Stimulated activated effector memory CD8-positive, alpha-beta T cell treated with anti-CD3 and anti-CD28 coated beads, Interleukin-12 subunit alpha, Interleukin-12 subunit beta, amount 100 ng/mL, for 72 hours (primary cell): ENCODE results near the gene GGPS1.
A peak's percentile ranks its signal among the peaks of the same experiment; 100 is the strongest.
"Not testable (repeated sequence)": the region's sequence is repeated elsewhere in the genome, so short reads cannot be mapped to it uniquely, and the experiment has no call there.

ENCODE experiments used
- ATAC-seq: fragments of 150-1000 bp; cut with Tn5 transposase; 2 replicates; pipeline ENCODE4 v1.10.0; 2021
- DNase-seq, 2 donors: peaks; one replicate each; pipeline ENCODE4 v3.0.0; 2021 to 2022; ENCODE audit warnings: low spot score in 2 of 2
- H3K27ac Mint-ChIP-seq: one replicate; pipeline ENCODE4 v1.8.0; 2022; ENCODE audit warnings: mild to moderate bottlenecking, mixed read lengths
- H3K36me3 Mint-ChIP-seq: one replicate; pipeline ENCODE4 v1.8.0; 2022; ENCODE audit warnings: mild to moderate bottlenecking, mixed read lengths
- H3K4me1 Mint-ChIP-seq: one replicate; pipeline ENCODE4 v1.8.0; 2022; ENCODE audit warnings: mixed read lengths
- H3K4me3 Mint-ChIP-seq: one replicate; pipeline ENCODE4 v1.8.0; 2022; ENCODE audit warnings: mild to moderate bottlenecking, mixed read lengths
- H3K9me3 Mint-ChIP-seq: one replicate; pipeline ENCODE4 v1.8.0; 2022; ENCODE audit warnings: mixed read lengths

Gene GGPS1

GRCh38 chr1:235351441-235351840 is 23.1 kb downstream of the GGPS1 start:
- ATAC-seq (no peak), DNase-seq (no peak)
- H3K36me3 Mint-ChIP-seq: peaks cover 2% of the 10 kb centered on the region
- H3K27ac Mint-ChIP-seq: no peak overlapping the region
- no peak overlapping the region for H3K4me3 Mint-ChIP-seq
- no peaks in the 10 kb centered on the region for H3K9me3 Mint-ChIP-seq
- H3K4me1 Mint-ChIP-seq: no peaks in the 10 kb centered on the region

- ATAC-seq (no peak), DNase-seq (no peak)
- Mint-ChIP-seq H3K36me3 (no peaks in the 10 kb centered on the region), H3K4me3 (no peak overlapping the region), H3K27ac (no peak overlapping the region), H3K4me1 (no peaks in the 10 kb centered on the region), H3K9me3 (no peaks in the 10 kb centered on the region)
Observed at GRCh38 chr1:235351898-235352297, 23.5 kb downstream of the GGPS1 start.

- Mint-ChIP-seq H3K4me3 (no peak overlapping the region), H3K36me3 (no peaks in the 10 kb centered on the region), H3K9me3 (no peaks in the 10 kb centered on the region), H3K4me1 (peaks cover 6% of the 10 kb centered on the region), H3K27ac (no peak overlapping the region)
- no peak for DNase-seq
- no peak for ATAC-seq
Observed at GRCh38 chr1:235357485-235358373, 29.4 kb downstream of the GGPS1 start.

DNA sequence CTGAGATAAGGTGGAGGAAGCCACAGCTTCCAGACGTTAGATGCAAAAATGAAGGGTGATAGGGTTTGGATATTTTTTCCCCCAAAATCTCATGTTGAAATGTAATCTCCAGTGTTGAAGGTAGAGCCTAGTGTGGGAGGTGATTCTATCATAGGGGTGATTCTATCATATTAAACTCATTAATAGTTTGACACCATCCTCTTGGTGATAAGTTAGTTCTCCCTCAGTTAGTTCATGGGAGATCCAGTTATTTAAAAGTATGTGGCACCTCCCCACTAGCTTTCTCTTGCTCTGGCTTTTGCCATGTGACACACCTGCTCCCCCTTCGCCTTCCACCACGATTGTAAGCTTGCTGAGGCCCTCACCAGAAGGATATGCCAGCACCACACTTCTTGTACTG is 30.5 kb downstream of the GGPS1 start:
- no peaks in the 10 kb centered on the region for H3K9me3 Mint-ChIP-seq
- DNase-seq (no peak), ATAC-seq (no peak)
- no peaks in the 10 kb centered on the region for H3K36me3 Mint-ChIP-seq
- H3K4me3 Mint-ChIP-seq: no peak overlapping the region
- H3K27ac Mint-ChIP-seq: no peak overlapping the region
- peaks cover 6% of the 10 kb centered on the region for H3K4me1 Mint-ChIP-seq

GRCh38 chr1:235364189-235364588 is 35.8 kb downstream of the GGPS1 start:
- not testable (repeated sequence) for ATAC-seq, H3K4me3 Mint-ChIP-seq, H3K27ac Mint-ChIP-seq, H3K36me3 Mint-ChIP-seq, DNase-seq, H3K9me3 Mint-ChIP-seq
- peaks cover 35% of the 10 kb centered on the region for H3K4me1 Mint-ChIP-seq

DNA sequence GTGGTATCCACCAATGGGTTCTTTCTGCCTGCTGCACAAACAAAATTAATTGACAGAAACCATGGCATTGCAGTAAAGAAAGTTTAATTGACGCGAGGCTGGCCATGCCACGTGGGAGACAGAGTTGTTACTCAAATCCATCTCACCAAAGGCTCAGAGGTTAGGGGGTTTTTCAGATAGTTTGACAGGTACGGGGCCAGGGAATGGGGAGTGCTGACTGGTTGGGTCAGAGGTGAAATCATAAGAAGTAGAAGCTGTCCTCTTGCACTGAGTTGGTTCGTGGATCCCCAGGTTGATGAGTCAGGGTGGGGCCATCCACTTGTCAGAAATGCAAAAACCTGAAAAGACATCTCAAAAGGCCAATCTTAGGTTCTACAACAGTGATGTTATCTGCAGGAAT is 37.9 kb downstream of the GGPS1 start:
- Mint-ChIP-seq H3K4me1 (peaks cover 42% of the 10 kb centered on the region), H3K36me3 (no peaks in the 10 kb centered on the region), H3K27ac (peak overlapping the region; percentile 94), H3K9me3 (no peaks in the 10 kb centered on the region), H3K4me3 (peak overlapping the region; percentile 97)
- peak in 1 of 2 donors; percentile 50 for DNase-seq
- peak; percentile 74 for ATAC-seq

- DNase-seq (peak; percentile 74 to 92), ATAC-seq (peak; percentile 99)
- Mint-ChIP-seq H3K4me3 (peak within 1 kb of the TSS; percentile 97), H3K36me3 (peaks cover 6% of the 10 kb centered on the region), H3K27ac (peak within 1 kb of the TSS; percentile 94), H3K4me1 (peaks cover 37% of the 10 kb centered on the region), H3K9me3 (no peaks in the 10 kb centered on the region)
Observed at GRCh38 chr1:235367000-235367908, 38.9 kb downstream of the GGPS1 start, which contains the start of gene TBCE. TBCE (plus strand) TSS chr1:235367427; CDS start chr1:235380050, 12,623 bp downstream.

DNA sequence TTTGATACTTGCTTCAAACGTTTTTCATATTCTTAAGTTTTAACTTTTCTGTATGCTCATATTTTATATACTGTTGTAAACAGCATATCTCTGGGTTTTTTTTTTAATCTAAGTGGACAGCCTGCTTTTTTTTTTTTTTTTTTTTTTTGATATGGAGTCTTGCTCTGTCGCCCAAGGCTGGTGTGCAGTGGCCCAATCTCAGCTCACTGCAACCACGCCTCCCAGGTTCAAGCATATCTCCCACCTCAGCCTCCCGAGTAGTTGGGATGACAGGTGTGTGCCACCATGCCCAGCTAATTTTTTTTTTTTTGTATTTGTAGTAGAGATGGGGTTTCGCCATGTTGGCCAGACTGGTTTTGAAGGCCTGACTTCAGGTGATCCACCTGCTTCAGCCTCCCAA is 40.1 kb downstream of the GGPS1 start:
- DNase-seq: no peak
- H3K27ac Mint-ChIP-seq: no peak overlapping the region
- H3K4me3 Mint-ChIP-seq: peak overlapping the region; percentile 97

GRCh38 chr1:235369802-235370201 is 41.4 kb downstream of the GGPS1 start:
- no peak for ATAC-seq
- peaks cover 14% of the 10 kb centered on the region for H3K36me3 Mint-ChIP-seq
- H3K4me1 Mint-ChIP-seq: peaks cover 42% of the 10 kb centered on the region
- H3K9me3 Mint-ChIP-seq: no peaks in the 10 kb centered on the region
- H3K4me3 Mint-ChIP-seq: no peak overlapping the region
- H3K27ac Mint-ChIP-seq: no peak overlapping the region
- DNase-seq: no peak

More for the DNA sequence above, 40.1 kb downstream of the GGPS1 start:
- no peaks in the 10 kb centered on the region for H3K9me3 Mint-ChIP-seq
- peaks cover 9% of the 10 kb centered on the region for H3K36me3 Mint-ChIP-seq
- no peak for ATAC-seq
- H3K4me1 Mint-ChIP-seq: peaks cover 37% of the 10 kb centered on the region

DNA sequence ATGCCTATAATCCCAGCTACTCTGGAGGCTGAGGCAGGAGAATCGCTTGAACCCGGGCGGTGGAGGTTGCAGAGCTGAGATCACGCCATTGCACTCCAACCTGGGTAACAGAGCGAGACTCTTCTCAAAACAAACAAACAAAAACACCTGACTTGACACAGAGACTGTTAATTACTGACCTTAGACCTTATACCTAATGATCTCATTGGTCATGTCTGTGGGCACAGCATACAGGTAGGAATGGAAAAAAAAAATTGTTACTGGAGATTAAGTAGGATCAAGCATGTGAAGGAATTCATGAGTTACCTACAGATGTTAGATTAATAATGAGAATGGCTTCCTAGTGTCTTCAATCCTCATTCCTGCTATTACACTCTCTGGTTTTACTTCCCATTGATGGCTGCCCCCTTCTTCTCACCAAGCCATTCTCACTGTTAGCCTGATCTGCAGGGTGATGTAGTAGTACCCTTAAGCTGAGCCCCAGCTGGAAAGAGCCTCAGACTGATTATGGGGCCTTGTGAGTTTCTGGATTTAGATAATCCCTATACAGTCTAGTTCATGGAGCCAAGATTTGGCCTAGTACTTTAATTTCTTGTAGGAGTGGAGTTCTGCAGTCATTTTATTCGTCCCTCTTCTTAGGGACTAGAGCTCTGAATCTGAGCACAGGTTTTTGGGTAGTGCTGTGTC is 47.7 kb downstream of the GGPS1 start:
- H3K9me3 Mint-ChIP-seq: no peaks in the 10 kb centered on the region
- H3K27ac Mint-ChIP-seq: no peak overlapping the region
- no peak for ATAC-seq
- peaks cover 42% of the 10 kb centered on the region for H3K36me3 Mint-ChIP-seq
- H3K4me3 Mint-ChIP-seq: no peak overlapping the region
- H3K4me1 Mint-ChIP-seq: peaks cover 15% of the 10 kb centered on the region
- DNase-seq: no peak

- H3K4me3 Mint-ChIP-seq, ATAC-seq, H3K27ac Mint-ChIP-seq, DNase-seq, H3K9me3 Mint-ChIP-seq: not testable (repeated sequence)
- Mint-ChIP-seq H3K36me3 (peaks cover 43% of the 10 kb centered on the region), H3K4me1 (peaks cover 15% of the 10 kb centered on the region)
Observed at GRCh38 chr1:235378134-235378735, 49.9 kb downstream of the GGPS1 start.

DNA sequence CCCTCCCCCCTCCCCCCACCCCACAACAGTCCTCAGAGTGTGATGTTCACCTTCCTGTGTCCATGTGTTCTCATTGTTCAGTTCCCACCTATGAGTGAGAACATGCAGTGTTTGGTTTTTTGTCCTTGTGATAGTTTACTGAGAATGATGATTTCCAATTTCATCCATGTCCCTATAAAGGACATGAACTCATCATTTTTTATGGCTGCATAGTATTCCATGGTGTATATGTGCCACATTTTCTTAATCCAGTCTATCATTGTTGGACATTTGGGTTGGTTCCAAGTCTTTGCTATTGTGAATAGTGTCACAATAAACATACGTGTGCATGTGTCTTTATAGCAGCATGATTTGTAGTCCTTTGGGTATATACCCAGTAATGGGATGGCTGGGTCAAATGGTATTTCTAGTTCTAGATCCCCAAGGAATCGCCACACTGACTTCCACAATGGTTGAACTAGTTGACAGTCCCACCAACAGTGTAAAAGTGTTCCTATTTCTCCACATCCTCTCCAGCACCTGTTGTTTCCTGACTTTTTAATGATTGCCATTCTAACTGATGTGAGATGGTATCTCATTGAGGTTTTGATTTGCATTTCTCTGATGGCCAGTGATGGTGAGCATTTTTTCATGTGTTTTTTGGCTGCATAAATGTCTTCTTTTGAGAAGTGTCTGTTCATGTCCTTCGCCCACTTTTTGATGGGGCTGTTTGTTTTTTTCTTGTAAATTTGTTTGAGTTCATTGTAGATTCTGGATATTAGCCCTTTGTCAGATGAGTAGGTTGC is 53.8 kb downstream of the GGPS1 start:
- not testable (repeated sequence) for DNase-seq, H3K4me3 Mint-ChIP-seq, ATAC-seq, H3K27ac Mint-ChIP-seq, H3K4me1 Mint-ChIP-seq, H3K9me3 Mint-ChIP-seq
- H3K36me3 Mint-ChIP-seq: peaks cover 38% of the 10 kb centered on the region

DNA sequence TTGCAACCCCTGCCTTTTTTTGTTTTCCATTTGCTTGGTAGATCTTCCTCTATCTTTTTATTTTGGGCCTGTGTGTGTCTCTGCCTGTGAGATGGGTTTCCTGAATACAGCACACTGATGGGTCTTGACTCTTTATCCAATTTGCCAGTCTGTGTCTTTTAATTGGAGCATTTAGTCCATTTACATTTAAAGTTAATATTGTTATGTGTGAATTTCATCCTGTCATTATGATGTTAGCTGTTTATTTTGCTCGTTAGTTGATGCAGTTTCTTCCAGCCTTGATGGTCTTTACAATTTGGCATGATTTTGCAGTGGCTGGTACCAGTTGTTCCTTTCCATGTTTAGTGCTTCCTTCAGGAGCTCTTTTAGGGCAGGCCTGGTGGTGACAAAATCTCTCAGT is 57.3 kb downstream of the GGPS1 start:
- peaks cover 14% of the 10 kb centered on the region for H3K36me3 Mint-ChIP-seq
- not testable (repeated sequence) for H3K27ac Mint-ChIP-seq, DNase-seq, ATAC-seq, H3K4me1 Mint-ChIP-seq, H3K9me3 Mint-ChIP-seq, H3K4me3 Mint-ChIP-seq

GRCh38 chr1:235391874-235392273 is 63.5 kb downstream of the GGPS1 start:
- DNase-seq (no peak), ATAC-seq (no peak)
- H3K36me3 Mint-ChIP-seq: no peaks in the 10 kb centered on the region
- no peak overlapping the region for H3K27ac Mint-ChIP-seq
- no peaks in the 10 kb centered on the region for H3K9me3 Mint-ChIP-seq
- H3K4me3 Mint-ChIP-seq: no peak overlapping the region
- H3K4me1 Mint-ChIP-seq: no peaks in the 10 kb centered on the region
